Endothelial cell of umbilical vein (primary cell): ENCODE measurements around the gene CAMTA1. TPM values are rescaled to one million over a fixed set of nuclear protein-coding genes. Genes with fewer than 3 reads are reported as not detected.

ENCODE experiments used
- BruUV-seq: library from RNA; stranded (reverse); fragments of 400-500 nt; replicated peaks from 2 replicates; lab custom pipeline; 2021; lab: Mats Ljungman, UMichigan
- CTCF ChIA-PET: fragments of 300-600, 350-600 bp; sonication (Branson Sonifier 250); formaldehyde crosslinking; loops from one replicate; lab custom pipeline; 2021; ENCODE audit warnings: antibody characterized with exemption, inconsistent platforms; lab: Charles Lee
- POLR2A ChIA-PET: fragments of 300-600, 350-600 bp; sonication (Branson Sonifier 250); formaldehyde crosslinking; loops from one replicate; lab custom pipeline; 2021; ENCODE audit warnings: antibody characterized with exemption, inconsistent platforms; lab: Charles Lee
- DNase-seq: peaks from one replicate; pipeline ENCODE4 v3.0.0-alpha.2; 2011; ENCODE audit warnings: low read depth, low spot score
- FAIRE-seq: peaks from 2 replicates; lab custom pipeline; 2011; peaks lifted over from hg19 to GRCh38; lab: Jason Lieb, UNC
- H2AFZ ChIP-seq: 2 replicates; pipeline ENCODE4 v1.6.0; 2012; ENCODE audit warnings: low read depth, low read length, control low read depth, inconsistent platforms
- H3K27ac ChIP-seq: 2 replicates; pipeline ENCODE4 v1.5.1; 2011; ENCODE audit warnings: low read depth, mild to moderate bottlenecking, control low read depth, low read length, moderate library complexity; ENCODE audit not compliant: insufficient read depth
- H3K27me3 ChIP-seq, 2 experiments: 2 replicates each; pipeline versions ENCODE4 v1.6.0 to v1.6.1; 2011; ENCODE audit warnings: low read length in 2 of 2, mixed read lengths in 1 of 2; ENCODE audit not compliant: control insufficient read depth in 2 of 2, insufficient read depth in 2 of 2
- H3K36me3 ChIP-seq, 2 experiments: 2 replicates in 1 of 2; 3 replicates in 1 of 2; pipeline ENCODE4 v1.5.1; 2011; ENCODE audit warnings: low read length in 2 of 2, mild to moderate bottlenecking in 1 of 2, moderate library complexity in 1 of 2; ENCODE audit not compliant: control insufficient read depth in 2 of 2, insufficient read depth in 2 of 2; ENCODE audit errors: extremely low read depth in 1 of 2
- H3K4me1 ChIP-seq: 3 replicates; pipeline ENCODE4 v1.5.1; 2011; ENCODE audit warnings: mild to moderate bottlenecking, low read length; ENCODE audit not compliant: control insufficient read depth, insufficient read depth; ENCODE audit errors: extremely low read depth
- H3K4me2 ChIP-seq: 2 replicates; pipeline ENCODE4 v1.6.1; 2011; ENCODE audit warnings: low read length, control low read depth, mixed read lengths; ENCODE audit not compliant: insufficient read depth
- H3K4me3 ChIP-seq, 3 experiments: fragments of 200-600 bp in 1 of 3; sonication (generic), shearing (Covaris generic) in 1 of 3; replicated peaks in 1 of 3; 2 replicates each; pipeline ENCODE4 v1.5.1; 2011 to 2016; ENCODE audit warnings: control low read depth in 3 of 3, low read length in 3 of 3, mild to moderate bottlenecking in 2 of 3, inconsistent platforms in 1 of 3, low read depth in 1 of 3, moderate library complexity in 1 of 3; ENCODE audit not compliant: insufficient read depth in 1 of 3
- H3K79me2 ChIP-seq: 2 replicates; pipeline ENCODE4 v1.6.0; 2012; ENCODE audit warnings: low read length, inconsistent platforms; ENCODE audit not compliant: control insufficient read depth, insufficient read depth
- H3K9ac ChIP-seq: replicated peaks from 2 replicates; pipeline ENCODE3; 2011; ENCODE audit warnings: low read length, control low read depth; ENCODE audit not compliant: insufficient read depth; ENCODE audit errors: extremely low read depth
- H3K9me1 ChIP-seq: replicated peaks from 3 replicates; pipeline ENCODE4 v1.6.0; 2011; ENCODE audit warnings: mild to moderate bottlenecking, low read length; ENCODE audit not compliant: control insufficient read depth, insufficient read depth; ENCODE audit errors: extremely low read depth
- H3K9me3 ChIP-seq: replicated peaks from 2 replicates; pipeline ENCODE4 v1.5.1; 2012; ENCODE audit warnings: low read length, inconsistent platforms; ENCODE audit not compliant: control insufficient read depth, insufficient read depth
- H4K20me1 ChIP-seq: replicated peaks from 2 replicates; pipeline ENCODE3; 2011; ENCODE audit warnings: mild to moderate bottlenecking, low read length; ENCODE audit not compliant: control insufficient read depth, insufficient read depth; ENCODE audit errors: extremely low read depth
- EZH2 ChIP-seq: IDR thresholded peaks from 2 replicates; pipeline ENCODE4 v1.6.1; 2012; ENCODE audit warnings: borderline replicate concordance, low read depth, mild to moderate bottlenecking, moderate library complexity, low read length, inconsistent platforms; ENCODE audit not compliant: severe bottlenecking
- FOS ChIP-seq: IDR thresholded peaks from 2 replicates; pipeline ENCODE4 v1.6.1; 2011; ENCODE audit warnings: mild to moderate bottlenecking, low read length, moderate library complexity, borderline replicate concordance; ENCODE audit not compliant: insufficient read depth
- GATA2 ChIP-seq: IDR thresholded peaks from 2 replicates; pipeline ENCODE4 v1.7.0; 2011; ENCODE audit warnings: low read depth, mild to moderate bottlenecking, moderate library complexity, mixed read lengths, low read length; ENCODE audit not compliant: insufficient read length, insufficient read depth
- JUN ChIP-seq: IDR thresholded peaks from 2 replicates; pipeline ENCODE4 v1.6.1; 2011; ENCODE audit warnings: borderline replicate concordance, low read depth; ENCODE audit not compliant: insufficient read length, insufficient read depth
- MYC ChIP-seq: IDR thresholded peaks from one replicate; pipeline ENCODE4 v1.6.1; 2011; ENCODE audit warnings: mild to moderate bottlenecking, low read depth, low read length
- POLR2A ChIP-seq: IDR thresholded peaks from 2 replicates; pipeline ENCODE4 v1.6.1; 2012; ENCODE audit warnings: low read depth, mild to moderate bottlenecking, control low read depth, low read length
- POLR2AphosphoS5 ChIP-seq: IDR thresholded peaks from 2 replicates; pipeline ENCODE4 v1.6.1; 2012; ENCODE audit warnings: low read depth, mild to moderate bottlenecking, control low read depth, low read length, moderate library complexity; ENCODE audit not compliant: insufficient read depth
- dilution Hi-C: fragments of 300-500 bp; cut with MboI; formaldehyde crosslinking; loops from one replicate; pipeline ENCODE4 v1.15.0; 2019; ENCODE audit warnings: low sequenced_read_pairs; ENCODE audit not compliant: extremely low pct_ligation_motif_present
- intact Hi-C: fragments of 100-400 bp; cut with micrococcal nuclease; formaldehyde crosslinking; loops from one replicate; pipeline ENCODE4 v1.10.0; 2022
- polyA plus RNA-seq, 4 experiments: library from polyadenylated mRNA; depleted of rRNA in 3 of 4; stranded (reverse) in 3 of 4; unstranded in 1 of 4; fragments of >200 nt; gene quantifications; 2 replicates each; pipeline versions ENCODE4 v1.2.1 to v1.2.3, GENCODE V29; 2011 to 2012; ENCODE audit warnings: missing spikeins in 1 of 4
- total RNA-seq: library from RNA; stranded (reverse); gene quantifications from 2 replicates; pipeline ENCODE4 v1.2.3, GENCODE V29; 2021
- TF ChIP-seq, protein P1 (sequence below), 2 donors: IDR thresholded peaks; 1 replicate in 1 of 2; 2 replicates in 1 of 2; pipeline ENCODE4 v1.5.1; 2011; ENCODE audit warnings: low read length in 2 of 2, mild to moderate bottlenecking in 2 of 2, moderate library complexity in 2 of 2, control low read depth in 1 of 2, inconsistent platforms in 1 of 2, low read depth in 1 of 2; ENCODE audit not compliant: insufficient read depth in 1 of 2; ENCODE audit errors: extremely low read depth in 1 of 2
- TF ChIP-seq, protein P2 (sequence below): IDR thresholded peaks from 2 replicates; pipeline ENCODE4 v1.6.1; 2011; ENCODE audit not compliant: insufficient read depth, insufficient read length

CAMTA1 gene
- total and polyA plus RNA-seq, 2 donors (not counting 3 experiments of a cell fraction or from before 2014, with no cell fraction given), result 50.8 to 92.7 TPM

DNA sequence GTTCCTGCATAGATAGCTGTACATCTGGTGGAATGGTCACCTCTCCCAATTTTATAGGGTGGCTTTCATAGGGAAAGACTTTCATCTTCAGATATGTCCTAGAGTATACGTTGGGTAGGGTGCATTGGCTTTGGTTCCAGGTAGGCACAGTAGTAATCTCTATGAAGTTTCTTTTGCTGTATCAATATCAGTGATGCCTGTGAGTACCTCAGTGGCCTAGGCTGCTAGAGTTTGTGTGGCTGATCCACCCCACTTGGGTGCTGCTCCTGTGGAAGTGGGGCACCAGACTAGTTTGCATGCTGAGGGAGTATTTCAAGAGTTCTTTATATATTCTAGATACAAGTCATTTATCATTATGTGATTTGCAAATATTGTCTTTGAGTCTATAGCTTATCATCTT lies 615.3 kb downstream of the CAMTA1 start:
- intact Hi-C loops (loop anchor here (5.0 kb wide), 1 partner anchor 152 kb away; no protein-coding TSS in a partner anchor), dilution Hi-C loops (no loop called here)
- no peaks in the 10 kb centered on the region for H3K9me3 ChIP-seq
- no peak overlapping the region for H2AFZ ChIP-seq
- H3K4me2 ChIP-seq, result no peak overlapping the region
- no peak for FAIRE-seq
- no peak overlapping the region for H3K9ac ChIP-seq
- no peak for DNase-seq
- no peaks in the 10 kb centered on the region for H3K36me3 ChIP-seq
- TF ChIP-seq POLR2A, result no peak
- no peak for TF ChIP-seq FOS
- no peak for TF ChIP-seq POLR2AphosphoS5
- TF ChIP-seq JUN, result no peak
- TF ChIP-seq MYC, result no peak
- TF ChIP-seq, protein P1, sequence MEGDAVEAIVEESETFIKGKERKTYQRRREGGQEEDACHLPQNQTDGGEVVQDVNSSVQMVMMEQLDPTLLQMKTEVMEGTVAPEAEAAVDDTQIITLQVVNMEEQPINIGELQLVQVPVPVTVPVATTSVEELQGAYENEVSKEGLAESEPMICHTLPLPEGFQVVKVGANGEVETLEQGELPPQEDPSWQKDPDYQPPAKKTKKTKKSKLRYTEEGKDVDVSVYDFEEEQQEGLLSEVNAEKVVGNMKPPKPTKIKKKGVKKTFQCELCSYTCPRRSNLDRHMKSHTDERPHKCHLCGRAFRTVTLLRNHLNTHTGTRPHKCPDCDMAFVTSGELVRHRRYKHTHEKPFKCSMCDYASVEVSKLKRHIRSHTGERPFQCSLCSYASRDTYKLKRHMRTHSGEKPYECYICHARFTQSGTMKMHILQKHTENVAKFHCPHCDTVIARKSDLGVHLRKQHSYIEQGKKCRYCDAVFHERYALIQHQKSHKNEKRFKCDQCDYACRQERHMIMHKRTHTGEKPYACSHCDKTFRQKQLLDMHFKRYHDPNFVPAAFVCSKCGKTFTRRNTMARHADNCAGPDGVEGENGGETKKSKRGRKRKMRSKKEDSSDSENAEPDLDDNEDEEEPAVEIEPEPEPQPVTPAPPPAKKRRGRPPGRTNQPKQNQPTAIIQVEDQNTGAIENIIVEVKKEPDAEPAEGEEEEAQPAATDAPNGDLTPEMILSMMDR (IDR thresholded peaks at IDR 0.05; ENCODE audit: extremely low read depth in 1 of 2, insufficient read depth in 1 of 2, low read depth in 1 of 2, low read length in 2 of 2), result no peak
- no peak for TF ChIP-seq EZH2
- TF ChIP-seq, protein P2, sequence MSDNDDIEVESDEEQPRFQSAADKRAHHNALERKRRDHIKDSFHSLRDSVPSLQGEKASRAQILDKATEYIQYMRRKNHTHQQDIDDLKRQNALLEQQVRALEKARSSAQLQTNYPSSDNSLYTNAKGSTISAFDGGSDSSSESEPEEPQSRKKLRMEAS, result no peak
- no peak for TF ChIP-seq GATA2
- H3K27me3 ChIP-seq, result peaks cover 6 to 8% of the 10 kb centered on the region in 2 experiments
- no peaks in the 10 kb centered on the region for H3K79me2 ChIP-seq
- H3K9me1 ChIP-seq, result no peaks in the 10 kb centered on the region
- ChIA-PET CTCF (no interaction called here), POLR2A (no interaction called here)
- no peak overlapping the region for H3K4me3 ChIP-seq
- no peak overlapping the region for H3K27ac ChIP-seq
- BruUV-seq, result no TSS peak
- no peaks in the 10 kb centered on the region for H4K20me1 ChIP-seq
- H3K4me1 ChIP-seq, result peaks cover 9% of the 10 kb centered on the region
